Mesendoderm (in vitro differentiated cells): ENCODE data around the gene SHISA5.

Source experiments
- DNase-seq: peaks from one replicate; pipeline ENCODE4 v3.0.0; 2013
- H2AK5ac ChIP-seq: 2 replicates; pipeline ENCODE4 v1.6.1; 2013; ENCODE audit warnings: low read length, inconsistent platforms
- H2BK120ac ChIP-seq: 2 replicates; pipeline ENCODE4 v1.6.1; 2013; ENCODE audit warnings: low read depth, mild to moderate bottlenecking, low read length, moderate library complexity, mixed read lengths
- H2BK15ac ChIP-seq: replicated peaks from 2 replicates; pipeline ENCODE4 v1.6.1; 2013; ENCODE audit warnings: low read depth, mild to moderate bottlenecking, moderate library complexity
- H2BK5ac ChIP-seq: 2 replicates; pipeline ENCODE4 v1.6.1; 2013; ENCODE audit warnings: low read length, inconsistent platforms
- H3K18ac ChIP-seq: 2 replicates; pipeline ENCODE4 v1.6.1; 2013; ENCODE audit warnings: mild to moderate bottlenecking, low read length, mixed read lengths
- H3K23ac ChIP-seq: one replicate; pipeline ENCODE4 v1.6.1; 2013; ENCODE audit warnings: low read length
- H3K27ac ChIP-seq: 2 replicates; pipeline ENCODE4 v1.5.1; 2013; ENCODE audit warnings: low read depth, mild to moderate bottlenecking, inconsistent platforms, low read length, moderate library complexity
- H3K27me3 ChIP-seq: 2 replicates; pipeline ENCODE4 v1.6.1; 2013; ENCODE audit warnings: low read length, control low read depth, mild to moderate bottlenecking, inconsistent platforms; ENCODE audit not compliant: insufficient read depth, poor library complexity
- H3K36me3 ChIP-seq: 2 replicates; pipeline ENCODE4 v1.6.1; 2013; ENCODE audit warnings: low read length, inconsistent platforms; ENCODE audit not compliant: control insufficient read depth, insufficient read depth
- H3K4ac ChIP-seq: one replicate; pipeline ENCODE4 v1.6.1; 2013; ENCODE audit warnings: low read depth, mild to moderate bottlenecking, low read length, moderate library complexity
- H3K4me1 ChIP-seq: 2 replicates; pipeline ENCODE4 v1.6.1; 2013; ENCODE audit warnings: low read depth, low read length, inconsistent platforms; ENCODE audit not compliant: control insufficient read depth
- H3K4me2 ChIP-seq: 2 replicates; pipeline ENCODE4 v1.6.1; 2013; ENCODE audit warnings: low read length
- H3K4me3 ChIP-seq: 2 replicates; pipeline ENCODE4 v1.5.1; 2013; ENCODE audit warnings: mild to moderate bottlenecking, low read length
- H3K56ac ChIP-seq: one replicate; pipeline ENCODE4 v1.6.1; 2013; ENCODE audit warnings: low read length
- H3K79me1 ChIP-seq: 2 replicates; pipeline ENCODE4 v1.6.1; 2013; ENCODE audit warnings: low read length, inconsistent platforms
- H3K79me2 ChIP-seq: 2 replicates; pipeline ENCODE4 v1.6.1; 2013; ENCODE audit warnings: mild to moderate bottlenecking, low read length; ENCODE audit not compliant: control insufficient read depth, insufficient read depth
- H3K9ac ChIP-seq: 2 replicates; pipeline ENCODE4 v1.6.1; 2013; ENCODE audit warnings: low read length, inconsistent platforms
- H4K5ac ChIP-seq: one replicate; pipeline ENCODE4 v1.6.1; 2013; ENCODE audit warnings: low read length
- H4K8ac ChIP-seq: one replicate; pipeline ENCODE4 v1.6.1; 2013; ENCODE audit warnings: low read depth, mild to moderate bottlenecking, control low read depth, low read length, moderate library complexity
- WGBS: extraction: QIAGEN DNeasy Blood & Tissue Kit; methylation state at CpG from one replicate; pipeline ENCODE4 v1.1.7; 2013; ENCODE audit warnings: low lambda C conversion rate, missing lambda C conversion rate; ENCODE audit not compliant: insufficient coverage; ENCODE audit errors: extremely low coverage; 5-methylcytosine and 5-hydroxymethylcytosine counted together

Gene SHISA5

GRCh38 chr3:48548126-48548525 is 44.2 kb upstream of the SHISA5 start:
- H3K4me2 ChIP-seq: no peak overlapping the region
- H4K5ac ChIP-seq: no peak overlapping the region
- no peak overlapping the region for H4K8ac ChIP-seq
- no peaks in the 10 kb centered on the region for H3K79me2 ChIP-seq
- no peak overlapping the region for H3K23ac ChIP-seq
- H3K27ac ChIP-seq: no peak overlapping the region
- no peak overlapping the region for H3K56ac ChIP-seq
- H3K36me3 ChIP-seq: peaks cover 6% of the 10 kb centered on the region
- H3K4me3 ChIP-seq: no peak overlapping the region
- no peaks in the 10 kb centered on the region for H3K4me1 ChIP-seq
- H2BK5ac ChIP-seq: no peak overlapping the region
- H2AK5ac ChIP-seq: no peak overlapping the region
- no CpG with 5 or more reads among the region's 5 CpGs for WGBS
- H2BK120ac ChIP-seq: no peak overlapping the region
- H3K27me3 ChIP-seq: no peaks in the 10 kb centered on the region
- no peak overlapping the region for H2BK15ac ChIP-seq
- no peak for DNase-seq
- no peak overlapping the region for H3K9ac ChIP-seq
- no peak overlapping the region for H3K4ac ChIP-seq
- no peak overlapping the region for H3K18ac ChIP-seq
- H3K79me1 ChIP-seq: peaks cover 1% of the 10 kb centered on the region

GRCh38 chr3:48546203-48546829 is 42.3 kb upstream of the SHISA5 start:
- Histone ChIP-seq H3K56ac (no peak overlapping the region), H3K27ac (no peak overlapping the region), H2BK15ac (no peak overlapping the region), H3K4me3 (no peak overlapping the region), H3K4me1 (no peaks in the 10 kb centered on the region), H2AK5ac (no peak overlapping the region), H3K4me2 (no peak overlapping the region), H4K8ac (no peak overlapping the region), H3K9ac (no peak overlapping the region), H3K18ac (no peak overlapping the region), H2BK5ac (no peak overlapping the region), H3K36me3 (peaks cover 6% of the 10 kb centered on the region), H4K5ac (no peak overlapping the region), H3K4ac (no peak overlapping the region), H3K79me2 (no peaks in the 10 kb centered on the region), H3K27me3 (no peaks in the 10 kb centered on the region), H3K79me1 (no peaks in the 10 kb centered on the region), H3K23ac (no peak overlapping the region), H2BK120ac (no peak overlapping the region)
- no peak for DNase-seq
- no CpG with 5 or more reads among the region's 4 CpGs for WGBS

- peaks cover 6% of the 10 kb centered on the region for H3K36me3 ChIP-seq
- H2BK120ac ChIP-seq: no peak overlapping the region
- DNase-seq: no peak
- no peak overlapping the region for H2BK5ac ChIP-seq
- no peak overlapping the region for H3K4me2 ChIP-seq
- H3K79me1 ChIP-seq: no peaks in the 10 kb centered on the region
- no peak overlapping the region for H2BK15ac ChIP-seq
- no peak overlapping the region for H3K4ac ChIP-seq
- H3K27ac ChIP-seq: no peak overlapping the region
- no peaks in the 10 kb centered on the region for H3K4me1 ChIP-seq
- H3K4me3 ChIP-seq: no peak overlapping the region
- no peak overlapping the region for H3K23ac ChIP-seq
- no peaks in the 10 kb centered on the region for H3K79me2 ChIP-seq
- H2AK5ac ChIP-seq: no peak overlapping the region
- H3K56ac ChIP-seq: no peak overlapping the region
- H4K8ac ChIP-seq: no peak overlapping the region
- WGBS: no CpG with 5 or more reads among the region's 5 CpGs
- no peak overlapping the region for H3K9ac ChIP-seq
- no peak overlapping the region for H3K18ac ChIP-seq
- H4K5ac ChIP-seq: no peak overlapping the region
- no peaks in the 10 kb centered on the region for H3K27me3 ChIP-seq
Measured at GRCh38 chr3:48544141-48544540, 40.2 kb upstream of the SHISA5 start.

- Histone ChIP-seq H3K4me2 (no peak overlapping the region), H4K5ac (no peak overlapping the region), H3K79me2 (no peaks in the 10 kb centered on the region), H3K27me3 (no peaks in the 10 kb centered on the region), H3K56ac (no peak overlapping the region), H3K36me3 (peaks cover 8% of the 10 kb centered on the region), H3K79me1 (no peaks in the 10 kb centered on the region), H3K23ac (no peak overlapping the region), H3K4ac (no peak overlapping the region), H2BK120ac (no peak overlapping the region), H4K8ac (no peak overlapping the region), H3K18ac (no peak overlapping the region), H3K27ac (no peak overlapping the region), H2BK5ac (no peak overlapping the region), H2BK15ac (no peak overlapping the region), H2AK5ac (no peak overlapping the region), H3K4me1 (no peaks in the 10 kb centered on the region), H3K9ac (no peak overlapping the region), H3K4me3 (no peak overlapping the region)
- no CpG with 5 or more reads among the region's 9 CpGs for WGBS
- DNase-seq: no peak
Measured at GRCh38 chr3:48543271-48543866, 39.4 kb upstream of the SHISA5 start.

GRCh38 chr3:48538451-48538850 is 34.5 kb upstream of the SHISA5 start:
- no peak overlapping the region for H3K23ac ChIP-seq
- H3K27ac ChIP-seq: no peak overlapping the region
- no peak overlapping the region for H3K56ac ChIP-seq
- no peak overlapping the region for H2BK15ac ChIP-seq
- H4K5ac ChIP-seq: no peak overlapping the region
- no peaks in the 10 kb centered on the region for H3K79me2 ChIP-seq
- H3K36me3 ChIP-seq: peaks cover 2% of the 10 kb centered on the region
- H3K27me3 ChIP-seq: no peaks in the 10 kb centered on the region
- no peak overlapping the region for H3K4me2 ChIP-seq
- H4K8ac ChIP-seq: no peak overlapping the region
- no peak for DNase-seq
- no peak overlapping the region for H3K9ac ChIP-seq
- no peak overlapping the region for H3K18ac ChIP-seq
- H2BK5ac ChIP-seq: no peak overlapping the region
- no peak overlapping the region for H3K4me3 ChIP-seq
- no peak overlapping the region for H3K4ac ChIP-seq
- H3K4me1 ChIP-seq: no peaks in the 10 kb centered on the region
- H2AK5ac ChIP-seq: no peak overlapping the region
- H2BK120ac ChIP-seq: no peak overlapping the region
- no CpG with 5 or more reads among the region's 12 CpGs for WGBS
- H3K79me1 ChIP-seq: no peaks in the 10 kb centered on the region

GRCh38 chr3:48536785-48537184 is 32.8 kb upstream of the SHISA5 start:
- no peaks in the 10 kb centered on the region for H3K79me2 ChIP-seq
- H2AK5ac ChIP-seq: no peak overlapping the region
- no peak overlapping the region for H4K5ac ChIP-seq
- H2BK120ac ChIP-seq: no peak overlapping the region
- no peak overlapping the region for H3K18ac ChIP-seq
- no peak overlapping the region for H3K56ac ChIP-seq
- H3K4me1 ChIP-seq: no peaks in the 10 kb centered on the region
- peaks cover 2% of the 10 kb centered on the region for H3K36me3 ChIP-seq
- no peak for DNase-seq
- H3K23ac ChIP-seq: no peak overlapping the region
- no peak overlapping the region for H3K9ac ChIP-seq
- H2BK5ac ChIP-seq: no peak overlapping the region
- H3K4ac ChIP-seq: no peak overlapping the region
- WGBS: no CpG with 5 or more reads among the region's 5 CpGs
- no peak overlapping the region for H3K4me2 ChIP-seq
- H3K27ac ChIP-seq: no peak overlapping the region
- H4K8ac ChIP-seq: no peak overlapping the region
- no peak overlapping the region for H3K4me3 ChIP-seq
- no peaks in the 10 kb centered on the region for H3K79me1 ChIP-seq
- H2BK15ac ChIP-seq: no peak overlapping the region
- no peaks in the 10 kb centered on the region for H3K27me3 ChIP-seq
